Testis (tissue), 3 donors: Measurements from ENCODE around the gene C5. TPM values are rescaled to one million over a fixed set of nuclear protein-coding genes. Genes with fewer than 3 reads are reported as not detected.

Experiments
- DNase-seq: peaks from one replicate; pipeline ENCODE4 v3.0.0-alpha.2; 2019
- H3K27ac ChIP-seq, 2 donors: fragments of 200-600 bp; sonication (generic); one replicate each; pipeline ENCODE4 v1.5.1; 2019
- H3K27me3 ChIP-seq: fragments of 200-600 bp; sonication (generic); one replicate; pipeline ENCODE4 v1.5.1; 2019
- H3K36me3 ChIP-seq: fragments of 200-600 bp; sonication (generic); one replicate; pipeline ENCODE4 v1.5.1; 2017; ENCODE audit warnings: low read depth; ENCODE audit errors: missing control alignments
- H3K4me1 ChIP-seq: fragments of 200-600 bp; sonication (generic); one replicate; pipeline ENCODE4 v1.5.1; 2019
- H3K4me3 ChIP-seq, 2 donors: fragments of 200-600 bp; sonication (generic); one replicate each; pipeline ENCODE4 v1.5.1; 2017 to 2019
- H3K9me3 ChIP-seq: fragments of 200-600 bp; sonication (generic); one replicate; pipeline ENCODE4 v1.5.1; 2017
- POLR2A ChIP-seq: fragments of 450-650 bp; IDR thresholded peaks from one replicate; pipeline ENCODE4 v1.6.1; 2017; ENCODE audit warnings: antibody characterized with exemption, mild to moderate bottlenecking, moderate library complexity
- WGBS, 2 donors: methylation state at CpG; one replicate each; pipeline ENCODE4 v1.1.5; 2018; 5-methylcytosine and 5-hydroxymethylcytosine counted together
- intact Hi-C: fragments of 100-400 bp; cut with DNase I; formaldehyde crosslinking; loops from one replicate; pipeline ENCODE4 v1.15.1; 2023; ENCODE audit warnings: low total_unique reads
- polyA plus RNA-seq: library from polyadenylated mRNA; stranded (reverse); fragments of 350-450 nt; fragmentation: Illumina TruSeq; extraction: RNeasy Lipid Tissue Mini Kit (QIAGEN cat#74804); gene quantifications from one replicate; pipeline ENCODE4 v1.2.3, GENCODE V29; 2014; ENCODE audit warnings: low read depth, low replicate concordance; ENCODE audit not compliant: insufficient read depth
- total RNA-seq, 2 donors: library from RNA; depleted of rRNA; stranded (reverse); fragments of >200 nt; gene quantifications; one replicate each; pipeline ENCODE4 v1.2.3, GENCODE V29; 2016
- TF ChIP-seq, protein P1 (sequence below), 3 experiments: fragments of 450-650 bp in 2 of 3; fragments of 200-600 bp in 1 of 3; sonication (generic) in 1 of 3; IDR thresholded peaks; one replicate each; pipeline ENCODE4 v1.5.1; 2016 to 2019; ENCODE audit warnings: antibody characterized with exemption in 3 of 3, mild to moderate bottlenecking in 2 of 3, moderate library complexity in 1 of 3

The C5 gene
- total and polyA plus RNA-seq, 3 donors from 2014 or later: 3.2 to 8.0 (median 5.1) TPM

DNA sequence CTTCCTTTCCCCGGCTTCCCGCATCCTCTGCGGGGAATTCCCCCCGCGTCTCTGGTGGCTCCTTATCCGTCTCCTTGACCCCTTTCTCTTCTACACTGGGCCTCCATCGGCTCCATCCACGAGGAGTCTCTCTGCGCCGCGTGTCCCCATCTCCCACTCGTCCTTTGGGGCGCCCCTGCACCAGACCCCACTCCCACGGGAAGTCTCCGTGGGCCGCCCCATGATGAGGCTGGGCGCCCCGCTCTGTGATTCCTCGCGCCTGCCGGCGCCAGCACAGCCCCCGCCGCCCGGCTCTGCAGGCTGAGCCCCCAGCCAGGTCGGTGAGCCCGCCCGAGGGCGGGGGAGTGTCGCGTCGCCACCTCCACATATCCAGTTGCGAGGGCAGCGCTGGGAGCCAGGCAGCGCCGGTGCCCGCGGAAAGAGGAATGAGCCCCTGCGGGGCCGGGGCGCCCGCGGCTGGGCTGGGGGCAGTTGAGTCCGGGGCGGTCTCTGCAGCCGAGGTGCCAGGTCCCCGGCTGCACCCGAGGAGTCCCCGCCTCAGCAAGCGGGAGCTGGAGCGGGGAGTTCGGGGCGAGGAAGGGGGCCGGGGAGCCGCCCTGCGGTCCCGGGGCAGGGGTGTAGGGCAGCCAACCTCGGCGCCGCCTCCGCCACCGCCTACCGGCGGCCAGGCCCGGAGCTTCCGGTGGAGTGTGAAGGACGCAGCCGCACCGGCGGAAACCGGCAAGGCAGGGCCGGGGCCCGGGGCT is 121.4 kb downstream of the C5 start:
- 0 to 1% methylated on average over 17 to 68 of the region's 73 CpGs for WGBS, 2 donors
- Histone ChIP-seq H3K4me3 (peak overlapping the region; percentile 73 to 84), H3K27me3 (no peaks in the 10 kb centered on the region), H3K9me3 (no peaks in the 10 kb centered on the region), H3K27ac (peak overlapping the region; percentile 82 to 89), H3K4me1 (peaks cover 16% of the 10 kb centered on the region), H3K36me3 (no peaks in the 10 kb centered on the region)
- peak; percentile 74 for DNase-seq
- TF ChIP-seq, protein P1, sequence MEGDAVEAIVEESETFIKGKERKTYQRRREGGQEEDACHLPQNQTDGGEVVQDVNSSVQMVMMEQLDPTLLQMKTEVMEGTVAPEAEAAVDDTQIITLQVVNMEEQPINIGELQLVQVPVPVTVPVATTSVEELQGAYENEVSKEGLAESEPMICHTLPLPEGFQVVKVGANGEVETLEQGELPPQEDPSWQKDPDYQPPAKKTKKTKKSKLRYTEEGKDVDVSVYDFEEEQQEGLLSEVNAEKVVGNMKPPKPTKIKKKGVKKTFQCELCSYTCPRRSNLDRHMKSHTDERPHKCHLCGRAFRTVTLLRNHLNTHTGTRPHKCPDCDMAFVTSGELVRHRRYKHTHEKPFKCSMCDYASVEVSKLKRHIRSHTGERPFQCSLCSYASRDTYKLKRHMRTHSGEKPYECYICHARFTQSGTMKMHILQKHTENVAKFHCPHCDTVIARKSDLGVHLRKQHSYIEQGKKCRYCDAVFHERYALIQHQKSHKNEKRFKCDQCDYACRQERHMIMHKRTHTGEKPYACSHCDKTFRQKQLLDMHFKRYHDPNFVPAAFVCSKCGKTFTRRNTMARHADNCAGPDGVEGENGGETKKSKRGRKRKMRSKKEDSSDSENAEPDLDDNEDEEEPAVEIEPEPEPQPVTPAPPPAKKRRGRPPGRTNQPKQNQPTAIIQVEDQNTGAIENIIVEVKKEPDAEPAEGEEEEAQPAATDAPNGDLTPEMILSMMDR (IDR thresholded peaks at IDR 0.05): peak in 1 of 3 experiments; percentile 43
- TF ChIP-seq POLR2A: no peak
- intact Hi-C loops: loop anchor here (5.0 kb wide), 1 partner anchor 51 kb away; the partner anchor contains the start of gene PHF19

- peak; percentile 70 for DNase-seq
- intact Hi-C loops: loop anchor here (5.0 kb wide), 1 partner anchor 51 kb away; the partner anchor contains the start of gene PHF19
- Histone ChIP-seq H3K4me3 (peak overlapping the region; percentile 73 to 84), H3K9me3 (no peaks in the 10 kb centered on the region), H3K4me1 (peaks cover 15% of the 10 kb centered on the region), H3K36me3 (no peaks in the 10 kb centered on the region), H3K27me3 (no peaks in the 10 kb centered on the region), H3K27ac (peak overlapping the region; percentile 82 to 89)
- 31 to 44% methylated on average over 14 of the region's 14 CpGs for WGBS, 2 donors
- TF ChIP-seq, protein P1 (IDR thresholded peaks at IDR 0.05): no peak
These were observed 122.0 kb downstream of the C5 start for GRCh38 chr9:120928015-120928482.

DNA sequence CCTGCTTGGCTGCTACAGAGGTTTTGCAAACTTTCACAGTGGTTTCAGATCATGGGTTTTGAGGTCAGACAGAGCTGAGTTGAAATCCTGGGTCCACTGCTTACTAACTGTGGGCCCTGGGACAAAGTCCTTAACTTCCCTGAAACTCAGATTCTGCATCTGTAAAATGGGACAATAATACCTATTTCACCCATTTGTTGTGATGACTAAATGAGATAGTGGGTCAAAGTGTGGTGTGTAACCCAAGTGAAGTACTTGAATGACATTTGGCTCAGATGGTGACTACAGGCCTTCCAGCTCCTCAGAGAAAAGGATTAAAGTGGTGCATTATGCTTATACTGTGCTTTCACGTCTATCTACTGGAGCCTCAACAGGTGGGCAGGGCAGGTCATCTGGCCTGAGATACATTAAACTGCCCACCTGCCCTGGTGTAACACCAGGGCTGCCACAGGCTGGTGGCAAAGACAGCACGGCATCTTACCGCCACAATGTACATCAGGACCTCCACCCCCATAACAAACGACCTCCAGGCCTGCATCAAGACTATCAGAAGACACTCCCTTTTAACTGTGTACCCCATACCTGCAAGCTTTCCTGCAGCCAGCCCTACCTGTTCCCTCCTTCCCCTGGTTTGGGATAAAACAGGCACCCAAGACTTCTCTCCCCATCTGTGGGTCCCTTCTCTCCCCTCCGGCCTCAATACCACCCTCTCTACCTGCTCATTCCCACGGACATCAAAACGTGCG is 122.6 kb downstream of the C5 start:
- 54 to 58% methylated on average over 8 of the region's 8 CpGs for WGBS, 2 donors
- H3K9me3 ChIP-seq: no peaks in the 10 kb centered on the region
- H3K4me1 ChIP-seq: peaks cover 15% of the 10 kb centered on the region
- no peaks in the 10 kb centered on the region for H3K27me3 ChIP-seq
- no peaks in the 10 kb centered on the region for H3K36me3 ChIP-seq
- H3K27ac ChIP-seq: peak overlapping the region in 1 of 2 donors; percentile 82
- intact Hi-C loops: loop anchor here (5.0 kb wide), 1 partner anchor 50 kb away; the partner anchor contains the start of gene PHF19
- TF ChIP-seq POLR2A: no peak
- TF ChIP-seq, protein P1 (IDR thresholded peaks at IDR 0.05): no peak
- no peak overlapping the region for H3K4me3 ChIP-seq
- DNase-seq: no peak

- no peak within 1 kb of the TSS for H3K27ac ChIP-seq
- H3K9me3 ChIP-seq: no peaks in the 10 kb centered on the region
- intact Hi-C loops: loop anchor here (5.0 kb wide), 1 partner anchor 49 kb away; the partner anchor contains the start of gene PHF19
- no peaks in the 10 kb centered on the region for H3K36me3 ChIP-seq
- no peak for TF ChIP-seq POLR2A
- TF ChIP-seq, protein P1 (IDR thresholded peaks at IDR 0.05): no peak
- H3K4me1 ChIP-seq: peaks cover 7% of the 10 kb centered on the region
- no peaks in the 10 kb centered on the region for H3K27me3 ChIP-seq
- no peak within 1 kb of the TSS for H3K4me3 ChIP-seq
- WGBS, 2 donors: 81 to 97% methylated on average over 5 to 6 of the region's 6 CpGs
- DNase-seq: no peak
These were observed 123.6 kb downstream of the C5 start, which contains the start of gene TRAF1 for GRCh38 chr9:120926397-120926928. Gene TRAF1, minus strand, starts transcription at chr9:120926796. Its CDS starts 721 bp downstream, at chr9:120926075.
